ENCODE measurements around the gene TNFSF13B.

The TNFSF13B gene

GRCh38 chr13:108342369-108343289 lies 73.1 kb downstream of the TNFSF13B start:
- H3K4me3 ChIP-seq (replicated peaks; ENCODE audit: low read depth, low read length): no peak overlapping the region
- TF ChIP-seq CTCF (IDR thresholded peaks at IDR 0.05; ENCODE audit: low read length, missing control alignments): peak; percentile 67
- DNase-seq (ENCODE audit: low read depth): peak; percentile 56

- DNase-seq (ENCODE audit: low read depth): no peak
- TF ChIP-seq CTCF (IDR thresholded peaks at IDR 0.05; ENCODE audit: low read length, missing control alignments): no peak
- no peak overlapping the region for H3K4me3 ChIP-seq (replicated peaks; ENCODE audit: low read depth, low read length)
Observed at GRCh38 chr13:108345016-108345415, 75.5 kb downstream of the TNFSF13B start.

- no peak for TF ChIP-seq CTCF (IDR thresholded peaks at IDR 0.05; ENCODE audit: low read length, missing control alignments)
- H3K4me3 ChIP-seq (replicated peaks; ENCODE audit: low read depth, low read length): no peak overlapping the region
- no peak for DNase-seq (ENCODE audit: low read depth)
Observed at GRCh38 chr13:108346376-108346775, 76.9 kb downstream of the TNFSF13B start.

- TF ChIP-seq CTCF (IDR thresholded peaks at IDR 0.05; ENCODE audit: low read length, missing control alignments): no peak
- no peak for DNase-seq (ENCODE audit: low read depth)
Observed at GRCh38 chr13:108349269-108349668, 79.8 kb downstream of the TNFSF13B start.

GRCh38 chr13:108350579-108350978 lies 81.1 kb downstream of the TNFSF13B start:
- TF ChIP-seq CTCF (IDR thresholded peaks at IDR 0.05; ENCODE audit: low read length, missing control alignments): no peak
- H3K4me3 ChIP-seq (replicated peaks; ENCODE audit: low read depth, low read length): no peak overlapping the region
- no peak for DNase-seq (ENCODE audit: low read depth)

More at GRCh38 chr13:108349269-108349668, 79.8 kb downstream of the TNFSF13B start:
- no peak overlapping the region for H3K4me3 ChIP-seq (replicated peaks; ENCODE audit: low read depth, low read length)

- TF ChIP-seq CTCF (IDR thresholded peaks at IDR 0.05; ENCODE audit: low read length, missing control alignments): no peak
- DNase-seq (ENCODE audit: low read depth): peak; percentile 17
- no peak overlapping the region for H3K4me3 ChIP-seq (replicated peaks; ENCODE audit: low read depth, low read length)
Observed at GRCh38 chr13:108352599-108352998, 83.1 kb downstream of the TNFSF13B start.
